HG03469 (cell line): ENCODE results near the gene YES1.
"Not testable (repeated sequence)": the region's sequence is repeated elsewhere in the genome, so short reads cannot be mapped to it uniquely, and the experiment has no call there.

ENCODE experiments used
- ATAC-seq: cut with Tn5 transposase; IDR thresholded peaks from one replicate; pipeline ENCODE4 v1.9.1; 2021; ENCODE audit warnings: mild to moderate bottlenecking, moderate library complexity, moderate number of reproducible peaks; ENCODE audit not compliant: unreplicated experiment

The YES1 gene

GRCh38 chr18:785242-785641, 26.8 kb downstream of the YES1 start:
- no peak for ATAC-seq

- no peak for ATAC-seq
These were observed 27.4 kb downstream of the YES1 start for GRCh38 chr18:784470-785172.

- no peak for ATAC-seq
These were observed 33.7 kb downstream of the YES1 start for GRCh38 chr18:778194-778927.

GRCh38 chr18:777021-777420, 35.0 kb downstream of the YES1 start:
- no peak for ATAC-seq

GRCh38 chr18:776044-776443, 36.0 kb downstream of the YES1 start:
- ATAC-seq, result not testable (repeated sequence)

GRCh38 chr18:774811-775210, 37.2 kb downstream of the YES1 start:
- ATAC-seq, result no peak

GRCh38 chr18:773980-774624, 37.9 kb downstream of the YES1 start:
- no peak for ATAC-seq

- ATAC-seq, result no peak
These were observed 41.5 kb downstream of the YES1 start for GRCh38 chr18:770583-770961.

GRCh38 chr18:767961-768360, 44.1 kb downstream of the YES1 start:
- ATAC-seq, result no peak

GRCh38 chr18:767084-767882, 44.8 kb downstream of the YES1 start:
- ATAC-seq, result no peak

GRCh38 chr18:766550-766860, 45.5 kb downstream of the YES1 start:
- no peak for ATAC-seq

- no peak for ATAC-seq
These were observed 46.1 kb downstream of the YES1 start for GRCh38 chr18:765764-766549.

- not testable (repeated sequence) for ATAC-seq
These were observed 52.2 kb downstream of the YES1 start for GRCh38 chr18:759864-760263.

- no peak for ATAC-seq
These were observed 56.5 kb downstream of the YES1 start for GRCh38 chr18:755506-755905.

- ATAC-seq, result no peak
These were observed 57.4 kb downstream of the YES1 start for GRCh38 chr18:754656-755055.

- ATAC-seq, result no peak
These were observed 61.6 kb downstream of the YES1 start for GRCh38 chr18:750456-750855.

GRCh38 chr18:744832-745597, 67.0 kb downstream of the YES1 start:
- no peak for ATAC-seq

- ATAC-seq, result no peak
These were observed 70.0 kb downstream of the YES1 start for GRCh38 chr18:741931-742512.

GRCh38 chr18:732371-732770, 79.7 kb downstream of the YES1 start:
- no peak for ATAC-seq

- no peak for ATAC-seq
These were observed 80.9 kb downstream of the YES1 start for GRCh38 chr18:731185-731584.
